Measurements from ENCODE around the gene CCDC12.
A peak's percentile ranks its signal among the peaks of the same experiment; 100 is the strongest.

The CCDC12 gene

DNA sequence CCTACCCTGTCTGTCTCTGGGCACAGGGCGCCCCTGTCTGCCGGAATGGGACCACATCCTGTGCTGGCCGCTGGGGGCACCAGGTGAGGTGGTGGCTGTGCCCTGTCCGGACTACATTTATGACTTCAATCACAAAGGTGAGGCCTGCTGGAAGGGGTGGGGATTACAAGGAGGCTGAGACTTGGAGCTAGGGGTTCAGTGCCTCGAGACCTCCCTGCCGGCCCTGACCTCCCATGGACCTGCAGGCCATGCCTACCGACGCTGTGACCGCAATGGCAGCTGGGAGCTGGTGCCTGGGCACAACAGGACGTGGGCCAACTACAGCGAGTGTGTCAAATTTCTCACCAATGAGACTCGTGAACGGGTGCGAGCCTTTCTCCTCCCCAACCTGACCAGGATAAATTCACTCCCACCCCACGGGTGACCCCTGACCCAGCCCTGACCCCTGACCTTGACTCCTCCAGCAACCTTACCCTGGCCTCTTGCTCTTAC lies 78.7 kb downstream of the CCDC12 start:
- Histone ChIP-seq H2BK120ac (ENCODE audit: low read depth, low read length) (no peak overlapping the region), H2AFZ (ENCODE audit: low read depth, low read length) (no peak overlapping the region), H2BK5ac (ENCODE audit: low read depth, low read length, poor library complexity, severe bottlenecking) (no peak overlapping the region), H3K4ac (ENCODE audit: low read depth in 1 of 2, low read length in 2 of 2) (no peak overlapping the region), H2BK12ac (ENCODE audit: low read length in 2 of 2) (no peak overlapping the region), H3K18ac (ENCODE audit: low read depth in 1 of 2, low read length in 2 of 2) (no peak overlapping the region), H3K4me3 (ENCODE audit: insufficient read depth in 1 of 2, low read depth in 1 of 2, low read length in 2 of 2) (no peak overlapping the region), H3K14ac (ENCODE audit: low read length in 2 of 2) (no peak overlapping the region), H3K23ac (ENCODE audit: low read length in 2 of 2) (peak overlapping the region in 1 of 2 experiments; percentile 35), H4K91ac (ENCODE audit: low read length) (no peak overlapping the region), H4K8ac (ENCODE audit: low read length) (no peak overlapping the region), H3K27ac (ENCODE audit: low read length, poor library complexity, severe bottlenecking) (no peak overlapping the region), H3K9ac (ENCODE audit: low read length) (no peak overlapping the region), H3K9me3 (ENCODE audit: control insufficient read depth, low read length) (no peaks in the 10 kb centered on the region), H3K4me1 (ENCODE audit: control insufficient read depth, insufficient read depth, low read depth, low read length) (peaks cover 8% of the 10 kb centered on the region), H2AK5ac (ENCODE audit: low read length, severe bottlenecking) (no peak overlapping the region), H3K79me1 (replicated peaks; ENCODE audit: low read length, poor library complexity, severe bottlenecking) (no peaks in the 10 kb centered on the region), H3K4me2 (ENCODE audit: low read length, poor library complexity, severe bottlenecking) (no peak overlapping the region), H3K36me3 (ENCODE audit: control insufficient read depth in 1 of 2, insufficient read depth in 2 of 2, low read depth in 1 of 2, low read length in 2 of 2) (no peaks in the 10 kb centered on the region), H2BK15ac (ENCODE audit: low read depth, poor library complexity, severe bottlenecking) (no peak overlapping the region), H3K27me3 (ENCODE audit: control insufficient read depth in 1 of 2, insufficient read depth in 1 of 2, low read length in 2 of 2) (peaks cover 31 to 41% of the 10 kb centered on the region in 2 experiments)
- DNase-seq = no peak
- 75% methylated on average over 15 of the region's 15 CpGs for WGBS

DNA sequence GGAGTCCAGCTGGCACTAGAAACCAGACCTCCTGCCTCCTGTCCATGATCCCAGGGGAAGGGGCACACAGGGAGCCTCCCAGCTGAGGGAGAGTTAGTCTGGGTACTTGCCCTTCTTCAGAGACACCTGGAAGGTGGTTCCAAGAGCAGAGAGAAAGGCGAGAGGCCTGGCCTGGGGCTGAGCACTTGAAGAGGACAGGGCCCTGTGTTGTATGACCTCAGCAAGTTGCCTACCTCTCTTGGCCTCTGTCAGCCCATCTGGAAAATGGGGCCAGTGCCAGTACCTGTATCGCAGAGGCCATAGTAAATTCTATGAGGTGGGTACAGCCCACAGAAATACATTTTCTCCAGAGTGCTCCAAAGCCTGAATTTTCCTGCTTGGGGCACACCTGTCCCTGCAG lies 79.5 kb downstream of the CCDC12 start:
- H2BK12ac ChIP-seq (ENCODE audit: low read length in 2 of 2) = no peak overlapping the region
- H3K4ac ChIP-seq (ENCODE audit: low read depth in 1 of 2, low read length in 2 of 2) = no peak overlapping the region
- H3K4me3 ChIP-seq (ENCODE audit: insufficient read depth in 1 of 2, low read depth in 1 of 2, low read length in 2 of 2) = no peak overlapping the region
- H2BK120ac ChIP-seq (ENCODE audit: low read depth, low read length) = no peak overlapping the region
- H2BK15ac ChIP-seq (ENCODE audit: low read depth, poor library complexity, severe bottlenecking) = no peak overlapping the region
- DNase-seq = no peak
- peaks cover 32 to 45% of the 10 kb centered on the region in 2 experiments for H3K27me3 ChIP-seq (ENCODE audit: control insufficient read depth in 1 of 2, insufficient read depth in 1 of 2, low read length in 2 of 2)
- H3K4me1 ChIP-seq (ENCODE audit: control insufficient read depth, insufficient read depth, low read depth, low read length) = peaks cover 16% of the 10 kb centered on the region
- no peak overlapping the region for H4K8ac ChIP-seq (ENCODE audit: low read length)
- H3K18ac ChIP-seq (ENCODE audit: low read depth in 1 of 2, low read length in 2 of 2) = no peak overlapping the region
- H2AFZ ChIP-seq (ENCODE audit: low read depth, low read length) = no peak overlapping the region
- H2AK5ac ChIP-seq (ENCODE audit: low read length, severe bottlenecking) = no peak overlapping the region
- no peak overlapping the region for H4K91ac ChIP-seq (ENCODE audit: low read length)
- H3K23ac ChIP-seq (ENCODE audit: low read length in 2 of 2) = no peak overlapping the region
- H3K79me1 ChIP-seq (replicated peaks; ENCODE audit: low read length, poor library complexity, severe bottlenecking) = no peaks in the 10 kb centered on the region
- H3K14ac ChIP-seq (ENCODE audit: low read length in 2 of 2) = no peak overlapping the region
- no peak overlapping the region for H3K9ac ChIP-seq (ENCODE audit: low read length)
- 100% methylated on average over 2 of the region's 2 CpGs for WGBS
- no peak overlapping the region for H3K4me2 ChIP-seq (ENCODE audit: low read length, poor library complexity, severe bottlenecking)
- no peak overlapping the region for H2BK5ac ChIP-seq (ENCODE audit: low read depth, low read length, poor library complexity, severe bottlenecking)
- H3K27ac ChIP-seq (ENCODE audit: low read length, poor library complexity, severe bottlenecking) = no peak overlapping the region
- no peaks in the 10 kb centered on the region for H3K9me3 ChIP-seq (ENCODE audit: control insufficient read depth, low read length)
- H3K36me3 ChIP-seq (ENCODE audit: control insufficient read depth in 1 of 2, insufficient read depth in 2 of 2, low read depth in 1 of 2, low read length in 2 of 2) = no peaks in the 10 kb centered on the region

DNA sequence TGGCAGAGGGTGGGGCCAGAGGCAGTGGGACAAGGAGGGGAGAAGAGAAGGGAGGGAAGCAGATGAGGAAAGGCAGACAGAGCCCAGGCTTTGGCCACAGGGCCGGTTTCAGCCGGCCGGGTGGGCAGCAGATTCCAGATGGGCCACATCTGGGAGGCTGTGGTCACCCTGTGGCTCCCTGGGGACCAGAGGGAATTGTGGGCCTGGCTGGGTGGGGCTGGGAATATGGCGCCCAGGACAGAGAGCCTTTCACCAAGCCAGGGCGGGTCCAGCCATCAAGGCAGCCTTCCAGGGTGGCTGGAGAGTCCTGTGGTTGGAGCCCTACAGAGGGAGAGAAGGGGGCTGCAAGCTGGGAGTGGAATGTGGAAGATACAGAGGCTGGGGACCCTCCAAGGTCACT lies 80.2 kb downstream of the CCDC12 start:
- WGBS = 71% methylated on average over 5 of the region's 5 CpGs
- Histone ChIP-seq H3K23ac (ENCODE audit: low read length in 2 of 2) (no peak overlapping the region), H3K4ac (ENCODE audit: low read depth in 1 of 2, low read length in 2 of 2) (no peak overlapping the region), H3K27me3 (ENCODE audit: control insufficient read depth in 1 of 2, insufficient read depth in 1 of 2, low read length in 2 of 2) (peaks cover 39 to 51% of the 10 kb centered on the region in 2 experiments), H3K14ac (ENCODE audit: low read length in 2 of 2) (no peak overlapping the region), H3K4me1 (ENCODE audit: control insufficient read depth, insufficient read depth, low read depth, low read length) (peaks cover 19% of the 10 kb centered on the region), H3K79me1 (replicated peaks; ENCODE audit: low read length, poor library complexity, severe bottlenecking) (no peaks in the 10 kb centered on the region), H2BK5ac (ENCODE audit: low read depth, low read length, poor library complexity, severe bottlenecking) (no peak overlapping the region), H3K9ac (ENCODE audit: low read length) (no peak overlapping the region), H3K4me3 (ENCODE audit: insufficient read depth in 1 of 2, low read depth in 1 of 2, low read length in 2 of 2) (no peak overlapping the region), H3K9me3 (ENCODE audit: control insufficient read depth, low read length) (no peaks in the 10 kb centered on the region), H2AK5ac (ENCODE audit: low read length, severe bottlenecking) (no peak overlapping the region), H4K8ac (ENCODE audit: low read length) (no peak overlapping the region), H3K27ac (ENCODE audit: low read length, poor library complexity, severe bottlenecking) (no peak overlapping the region), H2BK15ac (ENCODE audit: low read depth, poor library complexity, severe bottlenecking) (no peak overlapping the region), H3K18ac (ENCODE audit: low read depth in 1 of 2, low read length in 2 of 2) (no peak overlapping the region), H3K36me3 (ENCODE audit: control insufficient read depth in 1 of 2, insufficient read depth in 2 of 2, low read depth in 1 of 2, low read length in 2 of 2) (no peaks in the 10 kb centered on the region), H3K4me2 (ENCODE audit: low read length, poor library complexity, severe bottlenecking) (no peak overlapping the region), H2BK12ac (ENCODE audit: low read length in 2 of 2) (no peak overlapping the region), H4K91ac (ENCODE audit: low read length) (no peak overlapping the region), H2BK120ac (ENCODE audit: low read depth, low read length) (no peak overlapping the region), H2AFZ (ENCODE audit: low read depth, low read length) (no peak overlapping the region)
- no peak for DNase-seq

DNA sequence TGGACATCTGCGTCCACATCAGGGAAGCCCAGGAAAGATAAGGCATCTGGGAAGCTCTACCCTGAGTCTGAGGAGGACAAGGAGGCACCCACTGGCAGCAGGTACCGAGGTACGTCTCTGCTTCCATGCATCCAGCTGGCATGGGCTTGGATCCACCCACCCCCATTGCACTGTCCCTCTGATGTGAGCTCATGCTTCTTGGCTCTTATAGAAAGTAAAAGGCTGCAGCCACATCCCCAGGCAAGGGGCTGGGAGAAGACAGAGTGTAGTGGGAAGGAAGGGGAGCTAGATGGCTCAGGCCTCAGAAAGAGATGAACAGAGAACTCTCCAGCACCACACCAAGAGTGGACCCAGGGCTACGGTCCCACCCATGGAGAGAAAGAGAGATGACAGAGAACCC lies 80.8 kb downstream of the CCDC12 start:
- 86% methylated on average over 4 of the region's 4 CpGs for WGBS
- H3K79me1 ChIP-seq (replicated peaks; ENCODE audit: low read length, poor library complexity, severe bottlenecking) = no peaks in the 10 kb centered on the region

More for the DNA sequence above, 80.8 kb downstream of the CCDC12 start:
- peaks cover 45 to 58% of the 10 kb centered on the region in 2 experiments for H3K27me3 ChIP-seq (ENCODE audit: control insufficient read depth in 1 of 2, insufficient read depth in 1 of 2, low read length in 2 of 2)
- H2BK12ac ChIP-seq (ENCODE audit: low read length in 2 of 2) = no peak overlapping the region
- no peak overlapping the region for H3K4me2 ChIP-seq (ENCODE audit: low read length, poor library complexity, severe bottlenecking)
- H3K18ac ChIP-seq (ENCODE audit: low read depth in 1 of 2, low read length in 2 of 2) = no peak overlapping the region
- H2AFZ ChIP-seq (ENCODE audit: low read depth, low read length) = no peak overlapping the region
- no peak overlapping the region for H3K27ac ChIP-seq (ENCODE audit: low read length, poor library complexity, severe bottlenecking)
- no peak overlapping the region for H3K14ac ChIP-seq (ENCODE audit: low read length in 2 of 2)
- H2BK5ac ChIP-seq (ENCODE audit: low read depth, low read length, poor library complexity, severe bottlenecking) = no peak overlapping the region
- H3K4me3 ChIP-seq (ENCODE audit: insufficient read depth in 1 of 2, low read depth in 1 of 2, low read length in 2 of 2) = no peak overlapping the region
- no peak overlapping the region for H3K4ac ChIP-seq (ENCODE audit: low read depth in 1 of 2, low read length in 2 of 2)
- peaks cover 19% of the 10 kb centered on the region for H3K4me1 ChIP-seq (ENCODE audit: control insufficient read depth, insufficient read depth, low read depth, low read length)
- no peak for DNase-seq
- no peak overlapping the region for H2BK15ac ChIP-seq (ENCODE audit: low read depth, poor library complexity, severe bottlenecking)
- no peak overlapping the region for H4K8ac ChIP-seq (ENCODE audit: low read length)
- no peak overlapping the region for H3K23ac ChIP-seq (ENCODE audit: low read length in 2 of 2)
- no peaks in the 10 kb centered on the region for H3K36me3 ChIP-seq (ENCODE audit: control insufficient read depth in 1 of 2, insufficient read depth in 2 of 2, low read depth in 1 of 2, low read length in 2 of 2)
- no peak overlapping the region for H2AK5ac ChIP-seq (ENCODE audit: low read length, severe bottlenecking)
- H3K9me3 ChIP-seq (ENCODE audit: control insufficient read depth, low read length) = no peaks in the 10 kb centered on the region
- H4K91ac ChIP-seq (ENCODE audit: low read length) = no peak overlapping the region
- H2BK120ac ChIP-seq (ENCODE audit: low read depth, low read length) = no peak overlapping the region
- no peak overlapping the region for H3K9ac ChIP-seq (ENCODE audit: low read length)
